Mesendoderm (in vitro differentiated cells): ENCODE measurements around the gene CPNE8.
A peak's percentile ranks its signal among the peaks of the same experiment; 100 is the strongest.

Experiments used
- DNase-seq: peaks from one replicate; pipeline ENCODE4 v3.0.0; 2013
- H2AK5ac ChIP-seq: 2 replicates; pipeline ENCODE4 v1.6.1; 2013; ENCODE audit warnings: low read length, inconsistent platforms
- H2BK120ac ChIP-seq: 2 replicates; pipeline ENCODE4 v1.6.1; 2013; ENCODE audit warnings: low read depth, mild to moderate bottlenecking, low read length, moderate library complexity, mixed read lengths
- H2BK15ac ChIP-seq: replicated peaks from 2 replicates; pipeline ENCODE4 v1.6.1; 2013; ENCODE audit warnings: low read depth, mild to moderate bottlenecking, moderate library complexity
- H2BK5ac ChIP-seq: 2 replicates; pipeline ENCODE4 v1.6.1; 2013; ENCODE audit warnings: low read length, inconsistent platforms
- H3K18ac ChIP-seq: 2 replicates; pipeline ENCODE4 v1.6.1; 2013; ENCODE audit warnings: mild to moderate bottlenecking, low read length, mixed read lengths
- H3K23ac ChIP-seq: one replicate; pipeline ENCODE4 v1.6.1; 2013; ENCODE audit warnings: low read length
- H3K27ac ChIP-seq: 2 replicates; pipeline ENCODE4 v1.5.1; 2013; ENCODE audit warnings: low read depth, mild to moderate bottlenecking, inconsistent platforms, low read length, moderate library complexity
- H3K27me3 ChIP-seq: 2 replicates; pipeline ENCODE4 v1.6.1; 2013; ENCODE audit warnings: low read length, control low read depth, mild to moderate bottlenecking, inconsistent platforms; ENCODE audit not compliant: insufficient read depth, poor library complexity
- H3K36me3 ChIP-seq: 2 replicates; pipeline ENCODE4 v1.6.1; 2013; ENCODE audit warnings: low read length, inconsistent platforms; ENCODE audit not compliant: control insufficient read depth, insufficient read depth
- H3K4ac ChIP-seq: one replicate; pipeline ENCODE4 v1.6.1; 2013; ENCODE audit warnings: low read depth, mild to moderate bottlenecking, low read length, moderate library complexity
- H3K4me1 ChIP-seq: 2 replicates; pipeline ENCODE4 v1.6.1; 2013; ENCODE audit warnings: low read depth, low read length, inconsistent platforms; ENCODE audit not compliant: control insufficient read depth
- H3K4me2 ChIP-seq: 2 replicates; pipeline ENCODE4 v1.6.1; 2013; ENCODE audit warnings: low read length
- H3K4me3 ChIP-seq: 2 replicates; pipeline ENCODE4 v1.5.1; 2013; ENCODE audit warnings: mild to moderate bottlenecking, low read length
- H3K56ac ChIP-seq: one replicate; pipeline ENCODE4 v1.6.1; 2013; ENCODE audit warnings: low read length
- H3K79me1 ChIP-seq: 2 replicates; pipeline ENCODE4 v1.6.1; 2013; ENCODE audit warnings: low read length, inconsistent platforms
- H3K79me2 ChIP-seq: 2 replicates; pipeline ENCODE4 v1.6.1; 2013; ENCODE audit warnings: mild to moderate bottlenecking, low read length; ENCODE audit not compliant: control insufficient read depth, insufficient read depth
- H3K9ac ChIP-seq: 2 replicates; pipeline ENCODE4 v1.6.1; 2013; ENCODE audit warnings: low read length, inconsistent platforms
- H4K5ac ChIP-seq: one replicate; pipeline ENCODE4 v1.6.1; 2013; ENCODE audit warnings: low read length
- H4K8ac ChIP-seq: one replicate; pipeline ENCODE4 v1.6.1; 2013; ENCODE audit warnings: low read depth, mild to moderate bottlenecking, control low read depth, low read length, moderate library complexity
- WGBS: extraction: QIAGEN DNeasy Blood & Tissue Kit; methylation state at CpG from one replicate; pipeline ENCODE4 v1.1.7; 2013; ENCODE audit warnings: low lambda C conversion rate, missing lambda C conversion rate; ENCODE audit not compliant: insufficient coverage; ENCODE audit errors: extremely low coverage; 5-methylcytosine and 5-hydroxymethylcytosine counted together

The CPNE8 gene

GRCh38 chr12:38691164-38691563, 214.2 kb downstream of the CPNE8 start:
- no peak overlapping the region for H3K56ac ChIP-seq
- H3K23ac ChIP-seq = no peak overlapping the region
- no peak overlapping the region for H3K4me3 ChIP-seq
- H3K4ac ChIP-seq = no peak overlapping the region
- H3K36me3 ChIP-seq = no peaks in the 10 kb centered on the region
- H4K8ac ChIP-seq = no peak overlapping the region
- H3K18ac ChIP-seq = no peak overlapping the region
- H3K4me1 ChIP-seq = no peaks in the 10 kb centered on the region
- no peak overlapping the region for H2AK5ac ChIP-seq
- H3K4me2 ChIP-seq = no peak overlapping the region
- no CpG with 5 or more reads among the region's 2 CpGs for WGBS
- H3K9ac ChIP-seq = no peak overlapping the region
- DNase-seq = no peak
- H2BK15ac ChIP-seq = no peak overlapping the region
- H3K79me2 ChIP-seq = no peaks in the 10 kb centered on the region
- H2BK5ac ChIP-seq = no peak overlapping the region
- no peak overlapping the region for H2BK120ac ChIP-seq
- no peak overlapping the region for H3K27ac ChIP-seq
- H3K79me1 ChIP-seq = no peaks in the 10 kb centered on the region
- no peak overlapping the region for H4K5ac ChIP-seq
- no peaks in the 10 kb centered on the region for H3K27me3 ChIP-seq

- no peaks in the 10 kb centered on the region for H3K4me1 ChIP-seq
- no peak overlapping the region for H3K23ac ChIP-seq
- no peaks in the 10 kb centered on the region for H3K79me1 ChIP-seq
- no peak for DNase-seq
- no peak overlapping the region for H3K27ac ChIP-seq
- H2BK120ac ChIP-seq = no peak overlapping the region
- H3K79me2 ChIP-seq = no peaks in the 10 kb centered on the region
- H3K27me3 ChIP-seq = no peaks in the 10 kb centered on the region
- no peak overlapping the region for H4K5ac ChIP-seq
- H3K36me3 ChIP-seq = no peaks in the 10 kb centered on the region
- H2AK5ac ChIP-seq = no peak overlapping the region
- H3K4me3 ChIP-seq = no peak overlapping the region
- no peak overlapping the region for H3K56ac ChIP-seq
- H2BK15ac ChIP-seq = no peak overlapping the region
- H3K18ac ChIP-seq = no peak overlapping the region
- no peak overlapping the region for H3K4ac ChIP-seq
- H4K8ac ChIP-seq = no peak overlapping the region
- no peak overlapping the region for H3K4me2 ChIP-seq
- H3K9ac ChIP-seq = no peak overlapping the region
- no peak overlapping the region for H2BK5ac ChIP-seq
Measured at GRCh38 chr12:38690646-38691045, 214.7 kb downstream of the CPNE8 start.

GRCh38 chr12:38689704-38690103, 215.7 kb downstream of the CPNE8 start:
- Histone ChIP-seq H3K79me2 (no peaks in the 10 kb centered on the region), H3K18ac (no peak overlapping the region), H3K4ac (no peak overlapping the region), H3K23ac (no peak overlapping the region), H3K4me2 (no peak overlapping the region), H3K27me3 (no peaks in the 10 kb centered on the region), H2BK15ac (no peak overlapping the region), H3K4me3 (no peak overlapping the region), H2AK5ac (no peak overlapping the region), H3K79me1 (no peaks in the 10 kb centered on the region), H3K27ac (no peak overlapping the region), H4K5ac (no peak overlapping the region), H2BK5ac (no peak overlapping the region), H3K4me1 (no peaks in the 10 kb centered on the region), H2BK120ac (no peak overlapping the region), H3K9ac (no peak overlapping the region), H3K56ac (no peak overlapping the region), H4K8ac (no peak overlapping the region), H3K36me3 (no peaks in the 10 kb centered on the region)
- WGBS = no CpG with 5 or more reads among the region's 5 CpGs
- no peak for DNase-seq

- H2BK15ac ChIP-seq = no peak overlapping the region
- no peak overlapping the region for H3K4ac ChIP-seq
- H3K9ac ChIP-seq = no peak overlapping the region
- no peaks in the 10 kb centered on the region for H3K4me1 ChIP-seq
- no peak for DNase-seq
- H3K23ac ChIP-seq = no peak overlapping the region
- no CpG with 5 or more reads among the region's 1 CpG for WGBS
- no peak overlapping the region for H2BK5ac ChIP-seq
- no peaks in the 10 kb centered on the region for H3K27me3 ChIP-seq
- no peak overlapping the region for H3K4me3 ChIP-seq
- no peak overlapping the region for H3K4me2 ChIP-seq
- H2BK120ac ChIP-seq = no peak overlapping the region
- no peak overlapping the region for H2AK5ac ChIP-seq
- H3K27ac ChIP-seq = no peak overlapping the region
- no peak overlapping the region for H4K8ac ChIP-seq
- H3K79me1 ChIP-seq = no peaks in the 10 kb centered on the region
- H3K36me3 ChIP-seq = no peaks in the 10 kb centered on the region
- H4K5ac ChIP-seq = no peak overlapping the region
- H3K56ac ChIP-seq = no peak overlapping the region
- H3K79me2 ChIP-seq = no peaks in the 10 kb centered on the region
- H3K18ac ChIP-seq = no peak overlapping the region
Measured at GRCh38 chr12:38689195-38689594, 216.2 kb downstream of the CPNE8 start.

GRCh38 chr12:38682521-38682920, 222.9 kb downstream of the CPNE8 start:
- no peak for DNase-seq
- H2BK15ac ChIP-seq = no peak overlapping the region
- no peak overlapping the region for H3K18ac ChIP-seq
- H4K5ac ChIP-seq = no peak overlapping the region
- no peak overlapping the region for H3K23ac ChIP-seq
- no peak overlapping the region for H3K56ac ChIP-seq
- no peaks in the 10 kb centered on the region for H3K36me3 ChIP-seq
- no peak overlapping the region for H3K4me2 ChIP-seq
- H4K8ac ChIP-seq = no peak overlapping the region
- H3K79me2 ChIP-seq = no peaks in the 10 kb centered on the region
- H3K4ac ChIP-seq = no peak overlapping the region
- no peaks in the 10 kb centered on the region for H3K79me1 ChIP-seq
- no peak overlapping the region for H3K4me3 ChIP-seq
- WGBS = no CpG with 5 or more reads among the region's 2 CpGs
- no peak overlapping the region for H3K27ac ChIP-seq
- H3K9ac ChIP-seq = no peak overlapping the region
- H3K4me1 ChIP-seq = no peaks in the 10 kb centered on the region
- no peak overlapping the region for H2AK5ac ChIP-seq
- no peaks in the 10 kb centered on the region for H3K27me3 ChIP-seq
- H2BK120ac ChIP-seq = no peak overlapping the region
- H2BK5ac ChIP-seq = no peak overlapping the region

- no peak overlapping the region for H4K5ac ChIP-seq
- H3K9ac ChIP-seq = no peak overlapping the region
- no peak overlapping the region for H3K4me2 ChIP-seq
- no peak overlapping the region for H2AK5ac ChIP-seq
- H3K36me3 ChIP-seq = no peaks in the 10 kb centered on the region
- DNase-seq = peak; percentile 62
- no peaks in the 10 kb centered on the region for H3K4me1 ChIP-seq
- no peak overlapping the region for H2BK120ac ChIP-seq
- no peaks in the 10 kb centered on the region for H3K79me2 ChIP-seq
- H2BK5ac ChIP-seq = no peak overlapping the region
- no peaks in the 10 kb centered on the region for H3K79me1 ChIP-seq
- no peak overlapping the region for H3K23ac ChIP-seq
- H3K4me3 ChIP-seq = no peak overlapping the region
- no peak overlapping the region for H2BK15ac ChIP-seq
- WGBS = no CpG with 5 or more reads among the region's 2 CpGs
- H3K4ac ChIP-seq = no peak overlapping the region
- no peak overlapping the region for H3K18ac ChIP-seq
- peak overlapping the region; percentile 15 for H3K56ac ChIP-seq
- H3K27me3 ChIP-seq = no peaks in the 10 kb centered on the region
- no peak overlapping the region for H4K8ac ChIP-seq
- no peak overlapping the region for H3K27ac ChIP-seq
Measured at GRCh38 chr12:38669530-38669929, 235.9 kb downstream of the CPNE8 start.
